Measurements from ENCODE around the gene SPSB1. TPM values are rescaled to one million over a fixed set of nuclear protein-coding genes. Genes with fewer than 3 reads are reported as not detected.

The SPSB1 gene
- total and polyA plus RNA-seq, 10 of the 15 experiments (the other 5 are each of a cell fraction or from before 2014, with no cell fraction given), result 0.02 to 2.0 (median 0.90) TPM; not detected in 1

- TF ChIP-seq CUX1 (IDR thresholded peaks at IDR 0.05; ENCODE audit: insufficient replicate concordance, low read depth, low read length) (no peak), TCF7 (IDR thresholded peaks at IDR 0.05; ENCODE audit: borderline replicate concordance) (no peak), ATF2 (IDR thresholded peaks at IDR 0.05; ENCODE audit: low read length) (no peak), MLLT1 (IDR thresholded peaks at IDR 0.05) (no peak), SUZ12 (IDR thresholded peaks at IDR 0.05; ENCODE audit: unreplicated experiment) (no peak), KAT2A (conservative IDR thresholded peaks at IDR 0.05; ENCODE audit: control insufficient read depth, low read depth, low read length) (no peak)
Measured at GRCh38 chr1:9269078-9269501, 23.6 kb upstream of the SPSB1 start (continued).

All from GM12878 (cell line).